Measurements from ENCODE around the gene TRIO.

The TRIO gene

DNA sequence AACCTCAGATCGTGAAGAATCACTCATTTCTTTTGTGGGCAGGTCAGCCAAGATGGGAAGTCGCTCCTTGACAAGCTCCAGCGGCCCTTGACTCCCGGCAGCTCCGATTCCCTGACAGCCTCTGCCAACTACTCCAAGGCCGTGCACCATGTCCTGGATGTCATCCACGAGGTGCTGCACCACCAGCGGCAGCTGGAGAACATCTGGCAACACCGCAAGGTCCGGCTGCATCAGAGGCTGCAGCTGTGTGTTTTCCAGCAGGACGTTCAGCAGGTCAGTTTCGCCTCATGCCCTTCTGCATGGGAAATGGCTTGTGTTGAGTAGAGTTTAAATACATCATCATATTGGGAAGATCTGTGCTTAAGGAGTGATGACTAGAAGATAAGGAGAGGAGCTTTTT is 173.3 kb downstream of the TRIO start:
- Histone ChIP-seq H3K79me1 (ENCODE audit: low read length) (no peaks in the 10 kb centered on the region), H2BK12ac (ENCODE audit: low read length) (no peak overlapping the region), H3K4me2 (ENCODE audit: low read length) (no peak overlapping the region), H2AK5ac (ENCODE audit: low read length) (no peak overlapping the region), H3K14ac (ENCODE audit: low read length) (no peak overlapping the region), H3K4ac (ENCODE audit: low read depth, low read length) (no peak overlapping the region), H2BK5ac (ENCODE audit: low read depth, low read length, poor library complexity) (no peak overlapping the region), H3K9ac (ENCODE audit: low read length) (no peak overlapping the region), H3K36me3 (ENCODE audit: control insufficient read depth in 1 of 2, insufficient read depth in 2 of 2, low read length in 2 of 2) (peaks cover 22 to 33% of the 10 kb centered on the region in 2 experiments), H4K12ac (ENCODE audit: low read depth, low read length) (no peak overlapping the region), H3K18ac (ENCODE audit: low read length) (no peak overlapping the region), H2BK120ac (ENCODE audit: insufficient read depth, low read length, poor library complexity) (no peak overlapping the region), H3K27ac (ENCODE audit: low read depth, low read length) (no peak overlapping the region), H3K9me3 (ENCODE audit: insufficient read depth, low read depth, low read length) (peaks cover 4% of the 10 kb centered on the region), H3K4me1 (ENCODE audit: control insufficient read depth in 1 of 2, insufficient read depth in 2 of 2, low read length in 2 of 2) (no peaks in the 10 kb centered on the region), H4K8ac (ENCODE audit: low read depth, low read length) (no peak overlapping the region), H3K23ac (ENCODE audit: low read length) (no peak overlapping the region), H3K79me2 (ENCODE audit: control insufficient read depth, insufficient read depth, low read length, poor library complexity) (no peaks in the 10 kb centered on the region), H4K91ac (ENCODE audit: low read depth, low read length) (no peak overlapping the region), H3K4me3 (ENCODE audit: low read depth, low read length) (no peak overlapping the region), H2AFZ (ENCODE audit: insufficient read depth, low read length, poor library complexity) (no peak overlapping the region), H3K27me3 (ENCODE audit: insufficient read depth, low read length) (no peaks in the 10 kb centered on the region)
- no peak for DNase-seq
- no CpG with 5 or more reads among the region's 12 CpGs for WGBS (ENCODE audit: extremely low coverage, insufficient coverage, insufficient read length)

DNA sequence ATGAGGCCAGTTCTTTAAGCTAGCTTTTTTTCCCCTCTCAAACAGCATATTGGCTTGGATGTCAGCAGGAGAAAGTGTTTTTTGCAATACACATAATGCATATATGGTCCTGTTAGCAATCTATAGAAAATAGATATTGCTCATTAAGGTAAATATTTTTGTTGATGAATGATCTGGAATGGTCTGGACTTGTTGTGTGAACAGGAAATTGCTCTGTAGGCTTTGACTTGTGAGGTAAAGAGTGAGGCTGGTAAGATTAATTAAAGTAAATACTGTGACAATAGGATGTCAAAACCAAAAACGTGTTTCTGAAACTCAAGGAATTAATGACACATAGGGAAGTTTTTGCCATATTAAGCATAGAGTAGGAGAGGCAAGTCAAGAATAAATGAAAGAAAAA is 176.0 kb downstream of the TRIO start:
- H3K79me1 ChIP-seq (ENCODE audit: low read length) = no peaks in the 10 kb centered on the region
- no peak overlapping the region for H3K9ac ChIP-seq (ENCODE audit: low read length)
- no peak overlapping the region for H2BK120ac ChIP-seq (ENCODE audit: insufficient read depth, low read length, poor library complexity)
- peaks cover 24 to 37% of the 10 kb centered on the region in 2 experiments for H3K36me3 ChIP-seq (ENCODE audit: control insufficient read depth in 1 of 2, insufficient read depth in 2 of 2, low read length in 2 of 2)
- no peak overlapping the region for H2BK12ac ChIP-seq (ENCODE audit: low read length)
- no peak for DNase-seq
- H2AFZ ChIP-seq (ENCODE audit: insufficient read depth, low read length, poor library complexity) = no peak overlapping the region
- no peak overlapping the region for H3K27ac ChIP-seq (ENCODE audit: low read depth, low read length)
- no peak overlapping the region for H4K91ac ChIP-seq (ENCODE audit: low read depth, low read length)
- H3K4ac ChIP-seq (ENCODE audit: low read depth, low read length) = no peak overlapping the region
- no peak overlapping the region for H4K8ac ChIP-seq (ENCODE audit: low read depth, low read length)
- H4K12ac ChIP-seq (ENCODE audit: low read depth, low read length) = no peak overlapping the region
- H3K4me1 ChIP-seq (ENCODE audit: control insufficient read depth in 1 of 2, insufficient read depth in 2 of 2, low read length in 2 of 2) = peaks cover 0 to 3% of the 10 kb centered on the region in 2 experiments
- peaks cover 4% of the 10 kb centered on the region for H3K9me3 ChIP-seq (ENCODE audit: insufficient read depth, low read depth, low read length)
- H3K27me3 ChIP-seq (ENCODE audit: insufficient read depth, low read length) = no peaks in the 10 kb centered on the region
- H3K79me2 ChIP-seq (ENCODE audit: control insufficient read depth, insufficient read depth, low read length, poor library complexity) = no peaks in the 10 kb centered on the region
- no peak overlapping the region for H3K23ac ChIP-seq (ENCODE audit: low read length)
- no peak overlapping the region for H2AK5ac ChIP-seq (ENCODE audit: low read length)
- no peak overlapping the region for H3K14ac ChIP-seq (ENCODE audit: low read length)
- no CpG with 5 or more reads among the region's 1 CpG for WGBS (ENCODE audit: extremely low coverage, insufficient coverage, insufficient read length)
- no peak overlapping the region for H3K4me2 ChIP-seq (ENCODE audit: low read length)
- H3K18ac ChIP-seq (ENCODE audit: low read length) = no peak overlapping the region
- no peak overlapping the region for H3K4me3 ChIP-seq (ENCODE audit: low read depth, low read length)
- no peak overlapping the region for H2BK5ac ChIP-seq (ENCODE audit: low read depth, low read length, poor library complexity)

DNA sequence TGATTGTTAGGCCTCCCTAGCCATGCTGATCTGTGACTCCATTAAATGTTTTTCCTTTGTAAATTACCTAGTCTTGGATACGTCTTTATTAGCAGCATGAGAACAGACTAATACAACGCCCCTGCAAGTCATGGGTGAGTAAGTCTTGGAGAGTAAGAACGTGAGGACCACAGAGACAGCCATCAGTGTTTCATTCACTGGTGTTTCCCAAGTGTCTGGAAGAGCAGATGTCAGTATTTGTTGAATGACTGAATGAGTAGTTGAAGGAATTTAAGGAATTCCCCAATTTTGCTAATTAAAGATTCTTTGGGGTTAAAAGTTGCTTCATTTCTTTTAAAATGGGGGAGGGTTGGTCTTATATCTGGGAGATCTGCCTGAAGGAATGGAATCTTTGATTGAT is 178.8 kb downstream of the TRIO start:
- H3K18ac ChIP-seq (ENCODE audit: low read length) = no peak overlapping the region
- H3K27me3 ChIP-seq (ENCODE audit: insufficient read depth, low read length) = no peaks in the 10 kb centered on the region
- H3K14ac ChIP-seq (ENCODE audit: low read length) = no peak overlapping the region
- no peak overlapping the region for H3K23ac ChIP-seq (ENCODE audit: low read length)
- H3K9ac ChIP-seq (ENCODE audit: low read length) = no peak overlapping the region
- H3K27ac ChIP-seq (ENCODE audit: low read depth, low read length) = no peak overlapping the region
- H3K4me1 ChIP-seq (ENCODE audit: control insufficient read depth in 1 of 2, insufficient read depth in 2 of 2, low read length in 2 of 2) = peaks cover 6% of the 10 kb centered on the region in 2 experiments
- H2AK5ac ChIP-seq (ENCODE audit: low read length) = no peak overlapping the region
- H3K4ac ChIP-seq (ENCODE audit: low read depth, low read length) = no peak overlapping the region
- H3K79me1 ChIP-seq (ENCODE audit: low read length) = no peaks in the 10 kb centered on the region
- DNase-seq = no peak
- no peak overlapping the region for H4K91ac ChIP-seq (ENCODE audit: low read depth, low read length)
- WGBS (ENCODE audit: extremely low coverage, insufficient coverage, insufficient read length) = no CpG with 5 or more reads among the region's 3 CpGs
- peaks cover 4% of the 10 kb centered on the region for H3K9me3 ChIP-seq (ENCODE audit: insufficient read depth, low read depth, low read length)
- no peak overlapping the region for H4K12ac ChIP-seq (ENCODE audit: low read depth, low read length)
- H3K4me2 ChIP-seq (ENCODE audit: low read length) = no peak overlapping the region
- H2BK12ac ChIP-seq (ENCODE audit: low read length) = no peak overlapping the region
- no peak overlapping the region for H2BK5ac ChIP-seq (ENCODE audit: low read depth, low read length, poor library complexity)
- no peaks in the 10 kb centered on the region for H3K79me2 ChIP-seq (ENCODE audit: control insufficient read depth, insufficient read depth, low read length, poor library complexity)
- H2BK120ac ChIP-seq (ENCODE audit: insufficient read depth, low read length, poor library complexity) = no peak overlapping the region
- H3K4me3 ChIP-seq (ENCODE audit: low read depth, low read length) = no peak overlapping the region
- no peak overlapping the region for H4K8ac ChIP-seq (ENCODE audit: low read depth, low read length)
- H3K36me3 ChIP-seq (ENCODE audit: control insufficient read depth in 1 of 2, insufficient read depth in 2 of 2, low read length in 2 of 2) = peaks cover 22 to 29% of the 10 kb centered on the region in 2 experiments
- no peak overlapping the region for H2AFZ ChIP-seq (ENCODE audit: insufficient read depth, low read length, poor library complexity)

DNA sequence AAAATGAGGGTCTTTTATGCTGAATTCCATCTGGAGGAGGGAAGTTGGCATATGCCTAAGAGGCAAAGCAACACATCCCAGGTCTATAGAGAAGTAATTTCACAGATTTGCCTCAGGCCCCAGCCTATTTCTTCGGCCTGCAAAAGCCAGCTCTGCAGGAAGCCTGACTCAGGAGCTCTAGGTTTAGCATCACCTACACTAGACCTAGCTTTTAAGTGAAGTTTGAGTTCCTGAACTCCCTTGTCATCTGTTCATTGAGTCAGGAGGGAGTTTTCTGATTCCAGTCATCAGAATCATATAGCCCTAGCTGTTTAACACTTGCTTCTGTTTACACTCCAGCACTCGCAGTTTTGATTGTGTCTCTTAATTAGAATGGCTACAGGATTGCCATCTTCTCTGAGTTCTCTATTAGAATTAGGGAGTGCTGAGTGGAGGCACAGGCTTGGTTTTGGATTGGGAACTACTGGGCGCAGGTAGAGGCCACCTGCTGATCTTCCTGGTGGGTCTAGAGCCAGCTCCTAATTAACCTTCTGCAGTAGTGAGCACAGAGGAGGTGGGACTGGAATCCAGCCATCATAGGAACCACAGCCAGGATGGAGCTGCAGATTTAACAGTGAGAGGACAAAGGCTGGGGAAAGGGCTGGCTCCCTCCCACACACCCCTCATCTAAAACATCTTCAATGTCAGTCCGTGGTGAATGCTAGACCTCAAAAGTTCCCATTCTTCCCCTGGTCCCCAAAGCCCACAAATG is 179.5 kb downstream of the TRIO start:
- Histone ChIP-seq H4K12ac (ENCODE audit: low read depth, low read length) (no peak overlapping the region), H3K4me1 (ENCODE audit: control insufficient read depth in 1 of 2, insufficient read depth in 2 of 2, low read length in 2 of 2) (peaks cover 6% of the 10 kb centered on the region in 2 experiments), H2AFZ (ENCODE audit: insufficient read depth, low read length, poor library complexity) (no peak overlapping the region), H3K79me2 (ENCODE audit: control insufficient read depth, insufficient read depth, low read length, poor library complexity) (no peaks in the 10 kb centered on the region), H2BK5ac (ENCODE audit: low read depth, low read length, poor library complexity) (no peak overlapping the region), H2AK5ac (ENCODE audit: low read length) (no peak overlapping the region), H3K4me2 (ENCODE audit: low read length) (no peak overlapping the region), H4K91ac (ENCODE audit: low read depth, low read length) (no peak overlapping the region), H4K8ac (ENCODE audit: low read depth, low read length) (no peak overlapping the region), H3K18ac (ENCODE audit: low read length) (peak overlapping the region; percentile 44), H3K27me3 (ENCODE audit: insufficient read depth, low read length) (no peaks in the 10 kb centered on the region), H2BK12ac (ENCODE audit: low read length) (no peak overlapping the region), H2BK120ac (ENCODE audit: insufficient read depth, low read length, poor library complexity) (no peak overlapping the region), H3K4me3 (ENCODE audit: low read depth, low read length) (no peak overlapping the region), H3K27ac (ENCODE audit: low read depth, low read length) (no peak overlapping the region), H3K14ac (ENCODE audit: low read length) (no peak overlapping the region), H3K9me3 (ENCODE audit: insufficient read depth, low read depth, low read length) (peaks cover 4% of the 10 kb centered on the region), H3K79me1 (ENCODE audit: low read length) (no peaks in the 10 kb centered on the region), H3K9ac (ENCODE audit: low read length) (no peak overlapping the region), H3K23ac (ENCODE audit: low read length) (no peak overlapping the region), H3K4ac (ENCODE audit: low read depth, low read length) (no peak overlapping the region), H3K36me3 (ENCODE audit: control insufficient read depth in 1 of 2, insufficient read depth in 2 of 2, low read length in 2 of 2) (peaks cover 18 to 24% of the 10 kb centered on the region in 2 experiments)
- no CpG with 5 or more reads among the region's 4 CpGs for WGBS (ENCODE audit: extremely low coverage, insufficient coverage, insufficient read length)
- peak; percentile 30 to 38 for DNase-seq

Measured in trophoblast cell (in vitro differentiated cells and primary cell).